ENCODE measurements around the gene ZC3H18. TPM values are rescaled to one million over a fixed set of nuclear protein-coding genes. Genes with fewer than 3 reads are reported as not detected.

The ZC3H18 gene
- total and polyA plus RNA-seq, 10 of the 15 experiments (the other 5 are each of a cell fraction or from before 2014, with no cell fraction given), result 1.0 to 58.3 (median 22.4) TPM

- Histone ChIP-seq H3K4me3 (no peak overlapping the region), H3K27me3 (replicated peaks in 1 of 2; ENCODE audit: control insufficient read depth in 2 of 2, insufficient read depth in 2 of 2, low read length in 1 of 2) (no peaks in the 10 kb centered on the region), H3K4me1 (ENCODE audit: control insufficient read depth, insufficient read depth, low read length) (no peaks in the 10 kb centered on the region; the same call in none of the 2 replicates), H3K4me2 (ENCODE audit: control insufficient read depth, insufficient read depth) (no peak overlapping the region), H3K79me2 (ENCODE audit: control insufficient read depth, insufficient read depth, low read length) (peaks cover 8% of the 10 kb centered on the region), H3K36me3 (ENCODE audit: control insufficient read depth in 2 of 2, insufficient read depth in 2 of 2, low read length in 1 of 2) (peaks cover 28 to 29% of the 10 kb centered on the region in 2 experiments), H3K9ac (ENCODE audit: control insufficient read depth, insufficient read depth, low read length) (no peak overlapping the region), H3K9me3 (replicated peaks; ENCODE audit: control insufficient read depth, insufficient read depth, low read length) (no peaks in the 10 kb centered on the region), H3K27ac (ENCODE audit: control insufficient read depth, insufficient read depth) (peak overlapping the region; percentile 54), H2AFZ (ENCODE audit: control insufficient read depth, low read depth, low read length) (no peak overlapping the region), H4K20me1 (ENCODE audit: control insufficient read depth, insufficient read depth) (no peaks in the 10 kb centered on the region)
- FAIRE-seq (no peak), ATAC-seq (peak; percentile 67), DNase-seq (ENCODE audit: low read depth, low spot score) (no peak)
- no TSS peak for BruUV-seq (replicated peaks)
- WGBS (ENCODE audit: insufficient coverage, insufficient replicate concordance, low lambda C conversion rate, missing lambda C conversion rate), result 79% methylated on average over 21 of the region's 21 CpGs
- RAD21 ChIA-PET (ENCODE audit: unreplicated experiment), result no interaction called here
- SMC1A ChIA-PET (ENCODE audit: uncharacterized antibody, unreplicated experiment), result interaction anchor here (0.9 kb wide), 1 partner anchor 27 kb away, joined by 3 read pairs; no protein-coding TSS in a partner anchor
- intact Hi-C loops (cut with micrococcal nuclease; ENCODE audit: unreplicated experiment) (no loop called here), in situ Hi-C loops (cut with MboI) (no loop called here)
- CTCF ChIA-PET, result no interaction called here
- POLR2A ChIA-PET, result interaction anchor here (0.5 kb wide), 1 partner anchor 643 kb away, joined by 3 read pairs; no protein-coding TSS in a partner anchor
- TF ChIP-seq NFXL1 (IDR thresholded peaks at IDR 0.05; ENCODE audit: borderline replicate concordance) (no peak), POLR2AphosphoS2 (IDR thresholded peaks at IDR 0.05; ENCODE audit: low read depth, low read length) (no peak), ASH2L (IDR thresholded peaks at IDR 0.05; ENCODE audit: borderline replicate concordance, low read depth) (no peak), RUNX3 (IDR thresholded peaks at IDR 0.05; ENCODE audit: low read length) (peak; percentile 42; the same call in 1 of the 2 replicates), SMARCA5 (IDR thresholded peaks at IDR 0.05) (no peak), ZNF592 (IDR thresholded peaks at IDR 0.05) (no peak), TCF12 (IDR thresholded peaks at IDR 0.05; ENCODE audit: low read depth, low read length) (peak; percentile 41; the same call in 1 of the 2 replicates), NR2C1 (IDR thresholded peaks at IDR 0.05) (no peak), E2F4 (IDR thresholded peaks at IDR 0.05; ENCODE audit: low read depth, low read length) (no peak), CEBPZ (IDR thresholded peaks at IDR 0.05; ENCODE audit: low read depth, low read length) (no peak), FOS (IDR thresholded peaks at IDR 0.05; ENCODE audit: borderline replicate concordance, extremely low read depth, insufficient read length) (no peak), STAT3 (IDR thresholded peaks at IDR 0.05; ENCODE audit: low read depth, low read length) (no peak), HDAC6 (IDR thresholded peaks at IDR 0.05; ENCODE audit: unreplicated experiment) (no peak), LARP7 (IDR thresholded peaks at IDR 0.05) (no peak), MYC (IDR thresholded peaks at IDR 0.05; ENCODE audit: insufficient read depth, insufficient read length, insufficient replicate concordance, low read length, severe bottlenecking) (no peak), NR2F1 (conservative IDR thresholded peaks at IDR 0.05) (0 out of 2 replicates have a peak, but pooled peaks have one; percentile 31), STAT1 (conservative IDR thresholded peaks at IDR 0.05) (no peak)
Measured at GRCh38 chr16:88597856-88598491, 27.8 kb downstream of the ZC3H18 start.

Measured in GM12878 (cell line).